Amygdala (tissue), 56 donors: ENCODE measurements around the gene ENO3.

ENCODE experiments used
- DNase-seq, 56 donors: peaks; one replicate each; lab custom pipeline; 2025; lab: John Stamatoyannopoulos, UW

Gene ENO3

GRCh38 chr17:4999430-5000093 is 48.6 kb downstream of the ENO3 start:
- no peak for DNase-seq

- DNase-seq: peak in 3 of 56 donors; percentile 12 to 15 (median 14)
Observed at GRCh38 chr17:5000237-5000639, 49.3 kb downstream of the ENO3 start.

GRCh38 chr17:5002121-5002788 is 51.3 kb downstream of the ENO3 start:
- DNase-seq: no peak

- DNase-seq: no peak
Observed at GRCh38 chr17:5003214-5003867, 52.4 kb downstream of the ENO3 start.
